ENCODE measurements around the gene RBM8A.

The RBM8A gene

DNA sequence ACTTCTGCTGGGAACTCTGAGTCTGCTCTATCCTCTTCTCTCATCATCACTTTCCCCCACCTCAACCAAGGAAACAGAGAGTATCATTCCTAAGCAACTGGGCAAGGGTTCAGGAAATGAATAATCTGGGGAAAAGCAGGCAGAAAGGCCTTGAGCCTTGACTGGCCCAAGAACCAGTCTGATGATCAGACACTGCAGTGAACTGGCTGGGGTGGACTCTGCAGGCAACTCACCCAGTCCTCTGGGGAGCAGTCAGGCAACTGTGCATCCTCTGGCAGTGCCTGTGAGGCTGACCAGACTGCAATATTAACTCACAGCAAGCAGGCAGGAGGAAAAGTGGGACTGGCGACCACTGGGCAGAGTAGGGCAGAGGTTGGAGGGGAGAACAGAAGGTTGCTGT, 42.6 kb downstream of the RBM8A start:
- no peak for FAIRE-seq
- DNase-seq (ENCODE audit: low spot score) = no peak

DNA sequence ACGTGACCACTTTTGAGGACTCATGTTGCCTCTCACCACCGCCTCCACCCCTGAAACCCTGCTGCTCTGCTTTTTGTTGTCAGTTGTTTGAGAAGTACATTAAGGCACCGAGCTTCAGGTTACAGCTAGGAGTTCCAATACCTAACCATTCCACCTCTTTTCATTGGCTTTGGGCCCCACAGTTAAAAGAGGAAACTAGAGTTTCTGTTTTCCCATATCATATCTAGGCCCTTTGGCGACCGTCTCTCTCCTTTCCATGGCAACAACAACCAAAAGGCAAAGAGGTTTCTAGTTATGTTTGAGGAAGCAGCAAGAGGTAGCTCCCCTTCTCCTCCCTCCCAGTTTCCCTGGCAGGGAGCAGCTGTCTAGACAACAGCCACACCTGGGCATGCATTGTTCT, 47.5 kb downstream of the RBM8A start:
- FAIRE-seq = no peak

GRCh38 chr1:145878724-145879123, 48.6 kb downstream of the RBM8A start:
- FAIRE-seq = no peak
- no peak for DNase-seq (ENCODE audit: low spot score)

More for the DNA sequence above, 47.5 kb downstream of the RBM8A start:
- DNase-seq (ENCODE audit: low spot score) = no peak

DNA sequence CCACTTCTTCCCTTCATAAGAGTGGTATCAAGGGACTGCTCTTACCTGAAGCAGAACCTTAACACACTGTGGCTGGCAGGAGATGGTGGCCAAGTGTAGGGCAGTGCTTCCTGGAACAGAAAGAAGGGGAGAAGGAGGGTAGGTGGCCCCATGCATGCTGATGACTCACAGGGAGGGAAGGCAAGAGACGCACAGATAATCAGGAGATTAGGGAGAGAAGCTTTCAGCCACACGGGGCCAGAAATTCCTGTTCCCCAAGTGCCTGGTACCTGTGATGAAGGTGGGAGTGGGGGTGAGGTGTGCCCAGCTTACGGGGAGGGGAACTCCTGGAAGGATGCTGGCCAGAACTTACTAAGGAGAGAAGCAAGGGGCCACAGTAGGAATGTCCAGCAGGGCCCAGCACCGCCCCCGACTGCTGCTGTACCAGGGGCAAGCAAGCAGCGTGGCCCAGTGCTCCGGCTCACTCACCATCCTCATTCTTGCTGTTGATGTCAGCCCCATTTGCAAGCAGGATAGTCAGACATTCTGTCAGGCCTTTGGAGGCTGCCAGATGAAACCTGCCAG, 49.3 kb downstream of the RBM8A start:
- no peak for DNase-seq (ENCODE audit: low spot score)
- FAIRE-seq = peak; percentile 20

DNA sequence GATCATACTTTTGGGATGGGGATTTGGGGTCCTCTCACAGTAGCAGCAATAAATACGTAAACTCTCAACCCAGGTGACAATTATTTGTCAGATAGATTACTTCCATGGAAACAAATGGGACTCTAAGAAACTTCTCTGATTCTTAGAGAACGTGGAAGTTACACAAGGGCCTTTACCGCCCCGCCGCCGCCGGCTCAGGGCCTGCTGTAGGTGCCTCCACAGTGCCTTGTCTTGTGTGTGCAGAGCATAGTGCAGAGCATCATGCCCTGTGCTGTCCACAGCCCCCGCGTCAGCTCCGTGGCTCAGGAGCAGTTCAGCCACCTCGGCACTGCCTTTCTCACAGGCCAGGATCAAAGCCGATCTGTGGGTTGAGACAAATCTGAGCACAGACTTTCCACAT, 52.6 kb downstream of the RBM8A start:
- DNase-seq (ENCODE audit: low spot score) (no peak), FAIRE-seq (no peak)

DNA sequence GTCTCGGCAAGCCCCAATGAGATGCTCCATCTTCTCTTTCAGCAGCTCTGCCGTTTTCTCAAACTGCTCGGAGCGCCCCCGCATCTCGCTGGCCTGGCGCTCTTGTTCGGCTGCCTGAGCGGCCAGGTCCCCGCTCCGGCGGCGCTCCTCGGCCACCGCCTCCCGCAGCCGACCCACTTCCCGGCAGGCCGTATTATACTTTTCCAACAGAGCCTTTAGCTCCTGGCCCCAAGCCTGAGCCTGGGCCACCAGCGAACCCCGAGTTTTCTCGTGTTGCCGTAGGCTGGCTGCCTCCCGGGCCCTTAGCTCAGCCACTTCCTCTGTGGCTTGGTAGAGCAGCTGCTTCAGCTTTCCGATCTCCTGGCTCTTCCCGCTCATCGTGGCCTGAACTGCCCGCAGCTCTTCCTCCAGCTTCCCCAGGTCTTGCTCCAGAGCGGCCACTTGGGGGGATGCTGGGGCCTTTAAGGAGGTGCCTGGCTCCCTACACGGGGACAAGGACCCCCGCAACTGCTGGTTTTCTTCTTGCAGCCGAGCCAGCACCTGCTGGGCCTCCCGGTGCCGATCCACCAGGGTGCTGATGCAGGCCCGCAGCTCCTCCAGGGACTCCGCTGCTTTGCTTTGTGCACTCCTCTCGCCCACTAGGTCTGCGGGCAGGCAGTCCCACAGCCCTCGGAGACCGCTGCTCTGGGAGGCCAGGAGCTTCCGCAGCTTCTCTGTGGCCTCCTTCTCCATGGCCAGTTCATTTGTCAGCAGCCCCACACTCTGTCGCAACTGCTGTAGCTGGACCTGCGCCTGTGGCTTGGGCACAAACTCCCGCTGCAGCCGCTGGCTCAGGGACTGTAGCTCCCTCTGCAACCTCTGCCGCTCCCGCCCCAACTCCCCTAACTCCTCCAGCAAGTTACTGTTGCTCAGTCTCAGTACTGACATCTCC, 55.0 kb downstream of the RBM8A start:
- DNase-seq (ENCODE audit: low spot score) = no peak
- FAIRE-seq = no peak
